DOHH2 (cell line): ENCODE results near the gene WDR64.

ENCODE experiments used
- H3F3A ChIP-seq: fragments of 200-600 bp; sonication (generic), shearing (Covaris generic); 2 replicates; pipeline ENCODE4 v1.6.0; 2016; ENCODE audit warnings: antibody characterized with exemption, mild to moderate bottlenecking; ENCODE audit not compliant: control insufficient read depth, insufficient read depth
- H3K27ac ChIP-seq: fragments of 200-600 bp; sonication (generic); 2 replicates; pipeline ENCODE4 v1.5.1; 2014; ENCODE audit warnings: low read depth, mild to moderate bottlenecking, low read length, moderate library complexity
- H3K27me3 ChIP-seq: fragments of 200-600 bp; sonication (generic); 2 replicates; pipeline ENCODE4 v1.6.1; 2014; ENCODE audit warnings: mild to moderate bottlenecking, low read length, mixed read lengths; ENCODE audit not compliant: control insufficient read depth
- H3K36me3 ChIP-seq: fragments of 200-600 bp; sonication (generic); 2 replicates; pipeline ENCODE4 v1.6.1; 2014; ENCODE audit warnings: mild to moderate bottlenecking, low read length, moderate library complexity, mixed read lengths; ENCODE audit not compliant: control insufficient read depth
- H3K4me1 ChIP-seq: fragments of 200-600 bp; sonication (generic); 2 replicates; pipeline ENCODE4 v1.6.1; 2014; ENCODE audit warnings: mild to moderate bottlenecking, low read length, mixed read lengths; ENCODE audit not compliant: control insufficient read depth
- H3K4me2 ChIP-seq: fragments of 200-600 bp; sonication (generic); 2 replicates; pipeline ENCODE4 v1.6.0; 2014; ENCODE audit warnings: mild to moderate bottlenecking, low read length, moderate library complexity
- H3K4me3 ChIP-seq: fragments of 200-600 bp; sonication (generic); 2 replicates; pipeline ENCODE4 v1.5.1; 2014; ENCODE audit warnings: mild to moderate bottlenecking, low read length, mixed read lengths
- H3K79me2 ChIP-seq: fragments of 200-600 bp; sonication (generic); 2 replicates; pipeline ENCODE4 v1.6.1; 2014; ENCODE audit warnings: mild to moderate bottlenecking, low read length, mixed read lengths; ENCODE audit not compliant: control insufficient read depth
- H3K9me2 ChIP-seq: fragments of 200-600 bp; sonication (generic); replicated peaks from 2 replicates; pipeline ENCODE4 v1.6.1; 2014; ENCODE audit warnings: mild to moderate bottlenecking, low read length, mixed read lengths; ENCODE audit not compliant: control insufficient read depth
- H3K9me3 ChIP-seq: fragments of 200-600 bp; sonication (generic); 2 replicates; pipeline ENCODE4 v1.6.1; 2014; ENCODE audit warnings: antibody characterized with exemption, low read length, mixed read lengths; ENCODE audit not compliant: control insufficient read depth, insufficient read depth
- H4K20me1 ChIP-seq: fragments of 200-600 bp; sonication (generic); 2 replicates; pipeline ENCODE4 v1.6.0; 2014; ENCODE audit warnings: low read depth, mild to moderate bottlenecking, antibody characterized with exemption, low read length, moderate library complexity; ENCODE audit not compliant: control insufficient read depth, insufficient read depth
- EZH2phosphoT487 ChIP-seq: fragments of 200-600 bp; sonication (generic); IDR thresholded peaks from 2 replicates; pipeline ENCODE4 v1.6.1; 2017; ENCODE audit warnings: borderline replicate concordance, mild to moderate bottlenecking, antibody characterized with exemption, low read length, moderate library complexity, mixed read lengths
- TF ChIP-seq, protein P1 (sequence below): fragments of 200-600 bp; sonication (generic); IDR thresholded peaks from one replicate; pipeline ENCODE4 v1.5.1; 2014; ENCODE audit warnings: antibody characterized with exemption, mild to moderate bottlenecking, low read depth, low read length; ENCODE audit not compliant: poor library complexity, severe bottlenecking

The WDR64 gene

DNA sequence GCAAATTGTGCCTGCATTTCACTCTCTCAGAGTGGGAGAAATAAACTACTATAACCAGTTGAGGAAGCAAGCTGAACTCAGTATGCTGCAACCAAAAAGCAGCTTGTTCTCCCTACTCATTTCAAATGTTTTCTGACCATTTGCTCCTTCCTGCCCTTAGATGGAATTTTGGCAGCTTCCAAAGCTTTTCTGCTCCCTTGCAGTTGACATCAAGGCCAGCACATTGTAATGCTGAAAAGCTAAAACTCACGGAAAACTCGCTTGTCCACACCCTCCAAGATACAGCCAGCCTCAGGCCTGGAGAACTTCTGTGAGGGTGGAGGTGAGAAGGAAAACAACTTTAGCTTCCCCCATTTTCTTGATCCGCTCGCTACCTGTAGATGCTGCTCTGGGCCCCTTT, 6.9 kb upstream of the WDR64 start:
- no peaks in the 10 kb centered on the region for H4K20me1 ChIP-seq
- no peaks in the 10 kb centered on the region for H3K9me2 ChIP-seq
- H3K79me2 ChIP-seq = no peaks in the 10 kb centered on the region
- no peak overlapping the region for H3K27ac ChIP-seq
- peaks cover 2% of the 10 kb centered on the region; the same call in 1 of the 2 replicates for H3K27me3 ChIP-seq
- no peaks in the 10 kb centered on the region for H3K9me3 ChIP-seq
- no peak overlapping the region for H3K4me2 ChIP-seq
- TF ChIP-seq EZH2phosphoT487 = no peak
- TF ChIP-seq, protein P1, sequence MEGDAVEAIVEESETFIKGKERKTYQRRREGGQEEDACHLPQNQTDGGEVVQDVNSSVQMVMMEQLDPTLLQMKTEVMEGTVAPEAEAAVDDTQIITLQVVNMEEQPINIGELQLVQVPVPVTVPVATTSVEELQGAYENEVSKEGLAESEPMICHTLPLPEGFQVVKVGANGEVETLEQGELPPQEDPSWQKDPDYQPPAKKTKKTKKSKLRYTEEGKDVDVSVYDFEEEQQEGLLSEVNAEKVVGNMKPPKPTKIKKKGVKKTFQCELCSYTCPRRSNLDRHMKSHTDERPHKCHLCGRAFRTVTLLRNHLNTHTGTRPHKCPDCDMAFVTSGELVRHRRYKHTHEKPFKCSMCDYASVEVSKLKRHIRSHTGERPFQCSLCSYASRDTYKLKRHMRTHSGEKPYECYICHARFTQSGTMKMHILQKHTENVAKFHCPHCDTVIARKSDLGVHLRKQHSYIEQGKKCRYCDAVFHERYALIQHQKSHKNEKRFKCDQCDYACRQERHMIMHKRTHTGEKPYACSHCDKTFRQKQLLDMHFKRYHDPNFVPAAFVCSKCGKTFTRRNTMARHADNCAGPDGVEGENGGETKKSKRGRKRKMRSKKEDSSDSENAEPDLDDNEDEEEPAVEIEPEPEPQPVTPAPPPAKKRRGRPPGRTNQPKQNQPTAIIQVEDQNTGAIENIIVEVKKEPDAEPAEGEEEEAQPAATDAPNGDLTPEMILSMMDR = no peak
- no peak overlapping the region for H3K4me3 ChIP-seq
- H3F3A ChIP-seq = 0 out of 2 replicates have a peak, but pooled peaks cover 2% of the 10 kb centered on the region
- peaks cover 13% of the 10 kb centered on the region for H3K4me1 ChIP-seq
- H3K36me3 ChIP-seq = no peaks in the 10 kb centered on the region

DNA sequence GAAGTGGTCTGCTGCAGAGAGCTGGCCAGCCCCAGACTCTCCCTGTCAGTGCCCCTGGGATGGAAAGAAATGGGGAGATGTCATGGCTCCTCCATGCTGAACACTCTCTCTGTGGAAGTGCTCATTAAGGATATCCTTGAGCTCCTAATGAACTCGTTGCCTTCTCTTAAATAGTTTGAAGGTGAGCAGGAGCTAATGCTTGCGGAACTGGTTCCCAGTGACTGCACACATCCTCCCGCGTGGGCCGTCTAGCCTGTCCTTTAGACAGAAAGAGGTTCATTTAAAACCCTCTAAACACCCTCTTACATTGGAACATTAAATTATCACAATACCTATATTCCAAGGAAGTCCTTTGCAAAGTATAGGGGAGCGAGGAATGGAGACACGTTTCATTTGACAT, 5.9 kb upstream of the WDR64 start:
- no peaks in the 10 kb centered on the region for H3K36me3 ChIP-seq
- H3K4me3 ChIP-seq = no peak overlapping the region
- 0 out of 2 replicates have a peak, but pooled peaks cover 2% of the 10 kb centered on the region for H3F3A ChIP-seq
- no peaks in the 10 kb centered on the region for H3K9me2 ChIP-seq
- H4K20me1 ChIP-seq = no peaks in the 10 kb centered on the region
- H3K4me1 ChIP-seq = peaks cover 5% of the 10 kb centered on the region
- no peak overlapping the region for H3K27ac ChIP-seq
- no peak overlapping the region for H3K4me2 ChIP-seq
- no peak for TF ChIP-seq EZH2phosphoT487
- TF ChIP-seq, protein P1 = no peak
- no peaks in the 10 kb centered on the region for H3K9me3 ChIP-seq
- no peaks in the 10 kb centered on the region for H3K79me2 ChIP-seq
- H3K27me3 ChIP-seq = peaks cover 2% of the 10 kb centered on the region; the same call in 1 of the 2 replicates

DNA sequence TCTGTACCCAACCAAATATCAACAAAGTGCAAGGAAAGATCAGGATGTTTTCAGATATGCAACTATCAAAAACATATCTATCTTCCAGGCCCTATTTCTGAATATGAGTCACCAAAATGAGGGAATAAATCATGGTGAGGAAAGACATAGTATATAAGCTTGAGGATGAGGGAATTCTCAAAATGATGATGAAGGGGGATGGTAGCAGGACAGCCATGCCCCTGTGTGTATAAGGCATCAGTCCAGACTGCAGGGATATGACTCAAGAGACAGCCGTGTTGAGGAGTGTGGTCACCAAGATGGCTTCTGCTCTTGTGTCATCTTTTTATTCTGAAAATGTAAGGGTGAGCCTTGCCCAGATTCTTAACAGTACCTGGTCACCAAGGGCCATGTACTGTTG, 4.4 kb upstream of the WDR64 start:
- Histone ChIP-seq H3F3A (no peaks in the 10 kb centered on the region), H3K9me3 (no peaks in the 10 kb centered on the region), H3K9me2 (no peaks in the 10 kb centered on the region), H3K4me3 (no peak overlapping the region), H3K27ac (no peak overlapping the region), H3K36me3 (no peaks in the 10 kb centered on the region), H3K27me3 (peaks cover 2% of the 10 kb centered on the region), H4K20me1 (no peaks in the 10 kb centered on the region), H3K79me2 (no peaks in the 10 kb centered on the region), H3K4me2 (no peak overlapping the region), H3K4me1 (peaks cover 4% of the 10 kb centered on the region)
- no peak for TF ChIP-seq EZH2phosphoT487
- TF ChIP-seq, protein P1 = no peak
